ENCODE data around the gene UBAP2L. TPM values are rescaled to one million over a fixed set of nuclear protein-coding genes. Genes with fewer than 3 reads are reported as not detected.

Gene UBAP2L
- total RNA-seq, 3 donors from 2014 or later: 64.8 to 79.3 (median 70.1) TPM

- Histone ChIP-seq H3K9me3 (no peaks in the 10 kb centered on the region), H3K27me3 (no peaks in the 10 kb centered on the region), H3K4me1 (no peaks in the 10 kb centered on the region), H3K36me3 (no peaks in the 10 kb centered on the region), H3K27ac (no peak overlapping the region), H3K4me3 (no peak overlapping the region)
- DNase-seq (ENCODE audit: low spot score in 2 of 2): no peak
- TF ChIP-seq POLR2A (IDR thresholded peaks at IDR 0.05) (no peak), CTCF (IDR thresholded peaks at IDR 0.05) (no peak), POLR2AphosphoS5 (IDR thresholded peaks at IDR 0.05) (no peak)
- intact Hi-C loops (cut with DNase I; ENCODE audit: low total_unique reads): no loop called here
Observed at GRCh38 chr1:154236855-154237254, 16.1 kb downstream of the UBAP2L start.

GRCh38 chr1:154237435-154237834 lies 16.7 kb downstream of the UBAP2L start:
- H3K27me3 ChIP-seq: no peaks in the 10 kb centered on the region
- no peaks in the 10 kb centered on the region for H3K36me3 ChIP-seq
- H3K9me3 ChIP-seq: no peaks in the 10 kb centered on the region
- H3K27ac ChIP-seq: no peak overlapping the region
- H3K4me3 ChIP-seq: no peak overlapping the region
- no peaks in the 10 kb centered on the region for H3K4me1 ChIP-seq
- DNase-seq (ENCODE audit: low spot score in 2 of 2): no peak
- intact Hi-C loops (cut with DNase I; ENCODE audit: low total_unique reads): no loop called here
- TF ChIP-seq POLR2A (IDR thresholded peaks at IDR 0.05) (no peak), POLR2AphosphoS5 (IDR thresholded peaks at IDR 0.05) (no peak), CTCF (IDR thresholded peaks at IDR 0.05) (no peak)

GRCh38 chr1:154237880-154238506 lies 17.2 kb downstream of the UBAP2L start:
- H3K4me3 ChIP-seq: no peak overlapping the region
- no peaks in the 10 kb centered on the region for H3K36me3 ChIP-seq
- no peak for DNase-seq (ENCODE audit: low spot score in 2 of 2)
- TF ChIP-seq POLR2AphosphoS5 (IDR thresholded peaks at IDR 0.05) (no peak), POLR2A (IDR thresholded peaks at IDR 0.05) (no peak), CTCF (IDR thresholded peaks at IDR 0.05) (no peak)
- H3K27me3 ChIP-seq: no peaks in the 10 kb centered on the region
- no peaks in the 10 kb centered on the region for H3K4me1 ChIP-seq
- no peaks in the 10 kb centered on the region for H3K9me3 ChIP-seq
- intact Hi-C loops (cut with DNase I; ENCODE audit: low total_unique reads): no loop called here
- no peak overlapping the region for H3K27ac ChIP-seq

GRCh38 chr1:154239491-154239890 lies 18.7 kb downstream of the UBAP2L start:
- H3K36me3 ChIP-seq: no peaks in the 10 kb centered on the region
- no peaks in the 10 kb centered on the region for H3K4me1 ChIP-seq
- no peak for DNase-seq (ENCODE audit: low spot score in 2 of 2)
- H3K27me3 ChIP-seq: no peaks in the 10 kb centered on the region
- TF ChIP-seq POLR2A (IDR thresholded peaks at IDR 0.05) (no peak), CTCF (IDR thresholded peaks at IDR 0.05) (no peak), POLR2AphosphoS5 (IDR thresholded peaks at IDR 0.05) (no peak)
- no peak overlapping the region for H3K4me3 ChIP-seq
- intact Hi-C loops (cut with DNase I; ENCODE audit: low total_unique reads): no loop called here
- H3K9me3 ChIP-seq: no peaks in the 10 kb centered on the region
- no peak overlapping the region for H3K27ac ChIP-seq

- intact Hi-C loops (cut with DNase I; ENCODE audit: low total_unique reads): no loop called here
- Histone ChIP-seq H3K36me3 (no peaks in the 10 kb centered on the region), H3K4me1 (no peaks in the 10 kb centered on the region), H3K27me3 (no peaks in the 10 kb centered on the region), H3K9me3 (no peaks in the 10 kb centered on the region), H3K27ac (no peak overlapping the region), H3K4me3 (no peak overlapping the region)
- TF ChIP-seq POLR2A (IDR thresholded peaks at IDR 0.05) (no peak), CTCF (IDR thresholded peaks at IDR 0.05) (no peak), POLR2AphosphoS5 (IDR thresholded peaks at IDR 0.05) (no peak)
- DNase-seq (ENCODE audit: low spot score in 2 of 2): no peak
Observed at GRCh38 chr1:154240294-154240833, 19.6 kb downstream of the UBAP2L start.

Data from breast epithelium (tissue), 4 donors.